Measurements from ENCODE around the gene NSF. TPM values are rescaled to one million over a fixed set of nuclear protein-coding genes. Genes with fewer than 3 reads are reported as not detected.
"Not testable (repeated sequence)": the region's sequence is repeated elsewhere in the genome, so short reads cannot be mapped to it uniquely, and the experiment has no call there.

The NSF gene
- total and polyA plus RNA-seq, 2 donors (not counting 3 experiments of a cell fraction or from before 2014, with no cell fraction given) = 18.5 to 43.7 TPM

DNA sequence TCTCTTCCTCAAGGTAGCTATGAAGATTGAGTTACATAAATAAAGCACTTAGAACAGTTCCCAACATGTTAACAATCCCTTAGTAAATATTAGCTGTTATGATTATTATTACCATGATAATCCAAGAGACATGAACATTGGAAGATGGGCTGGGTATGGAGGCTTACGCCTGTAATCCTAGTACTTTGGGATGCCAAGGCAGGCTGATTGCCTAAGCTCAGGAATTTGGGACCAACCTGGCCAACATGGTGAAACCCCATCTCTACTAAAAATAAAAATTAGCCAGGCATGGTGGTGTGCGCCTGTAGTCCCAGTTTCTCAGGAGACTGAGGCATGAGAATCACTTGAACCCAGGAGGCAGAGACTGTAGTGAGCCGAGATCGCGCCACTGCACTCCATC lies 34.3 kb downstream of the NSF start:
- H4K20me1 ChIP-seq (replicated peaks; ENCODE audit: control insufficient read depth, extremely low read depth, insufficient read depth, low read length); H3K79me2 ChIP-seq (ENCODE audit: control insufficient read depth, insufficient read depth, low read length); POLR2A ChIA-PET; H3K9ac ChIP-seq (replicated peaks; ENCODE audit: extremely low read depth, insufficient read depth, low read length); H2AFZ ChIP-seq (ENCODE audit: low read depth, low read length); FAIRE-seq; H3K9me1 ChIP-seq (replicated peaks; ENCODE audit: control insufficient read depth, extremely low read depth, insufficient read depth, low read length); H3K4me2 ChIP-seq (ENCODE audit: insufficient read depth, low read length); dilution Hi-C loops (cut with MboI; ENCODE audit: extremely low pct_ligation_motif_present, low sequenced_read_pairs); H3K27ac ChIP-seq (ENCODE audit: insufficient read depth, low read depth, low read length); H3K4me3 ChIP-seq (replicated peaks in 1 of 3; ENCODE audit: insufficient read depth in 1 of 3, low read depth in 1 of 3, low read length in 3 of 3); BruUV-seq (replicated peaks); H3K4me1 ChIP-seq (ENCODE audit: control insufficient read depth, extremely low read depth, insufficient read depth, low read length); intact Hi-C loops (cut with micrococcal nuclease); H3K36me3 ChIP-seq (ENCODE audit: control insufficient read depth in 2 of 2, extremely low read depth in 1 of 2, insufficient read depth in 2 of 2, low read length in 2 of 2); H3K9me3 ChIP-seq (replicated peaks; ENCODE audit: control insufficient read depth, insufficient read depth, low read length); CTCF ChIA-PET; H3K27me3 ChIP-seq (ENCODE audit: control insufficient read depth in 2 of 2, insufficient read depth in 2 of 2, low read length in 2 of 2); DNase-seq (ENCODE audit: low read depth, low spot score): not testable (repeated sequence)

- H3K9ac ChIP-seq (replicated peaks; ENCODE audit: extremely low read depth, insufficient read depth, low read length); FAIRE-seq; H3K27me3 ChIP-seq (ENCODE audit: control insufficient read depth in 2 of 2, insufficient read depth in 2 of 2, low read length in 2 of 2); CTCF ChIA-PET; H3K9me3 ChIP-seq (replicated peaks; ENCODE audit: control insufficient read depth, insufficient read depth, low read length); H3K4me3 ChIP-seq (replicated peaks in 1 of 3; ENCODE audit: insufficient read depth in 1 of 3, low read depth in 1 of 3, low read length in 3 of 3); H3K4me2 ChIP-seq (ENCODE audit: insufficient read depth, low read length); H3K4me1 ChIP-seq (ENCODE audit: control insufficient read depth, extremely low read depth, insufficient read depth, low read length); H3K27ac ChIP-seq (ENCODE audit: insufficient read depth, low read depth, low read length); POLR2A ChIA-PET; H3K79me2 ChIP-seq (ENCODE audit: control insufficient read depth, insufficient read depth, low read length); H2AFZ ChIP-seq (ENCODE audit: low read depth, low read length); DNase-seq (ENCODE audit: low read depth, low spot score); intact Hi-C loops (cut with micrococcal nuclease); H3K9me1 ChIP-seq (replicated peaks; ENCODE audit: control insufficient read depth, extremely low read depth, insufficient read depth, low read length); BruUV-seq (replicated peaks); H4K20me1 ChIP-seq (replicated peaks; ENCODE audit: control insufficient read depth, extremely low read depth, insufficient read depth, low read length); dilution Hi-C loops (cut with MboI; ENCODE audit: extremely low pct_ligation_motif_present, low sequenced_read_pairs); H3K36me3 ChIP-seq (ENCODE audit: control insufficient read depth in 2 of 2, extremely low read depth in 1 of 2, insufficient read depth in 2 of 2, low read length in 2 of 2): not testable (repeated sequence)
Measured at GRCh38 chr17:46627452-46627851, 37.0 kb downstream of the NSF start.

DNA sequence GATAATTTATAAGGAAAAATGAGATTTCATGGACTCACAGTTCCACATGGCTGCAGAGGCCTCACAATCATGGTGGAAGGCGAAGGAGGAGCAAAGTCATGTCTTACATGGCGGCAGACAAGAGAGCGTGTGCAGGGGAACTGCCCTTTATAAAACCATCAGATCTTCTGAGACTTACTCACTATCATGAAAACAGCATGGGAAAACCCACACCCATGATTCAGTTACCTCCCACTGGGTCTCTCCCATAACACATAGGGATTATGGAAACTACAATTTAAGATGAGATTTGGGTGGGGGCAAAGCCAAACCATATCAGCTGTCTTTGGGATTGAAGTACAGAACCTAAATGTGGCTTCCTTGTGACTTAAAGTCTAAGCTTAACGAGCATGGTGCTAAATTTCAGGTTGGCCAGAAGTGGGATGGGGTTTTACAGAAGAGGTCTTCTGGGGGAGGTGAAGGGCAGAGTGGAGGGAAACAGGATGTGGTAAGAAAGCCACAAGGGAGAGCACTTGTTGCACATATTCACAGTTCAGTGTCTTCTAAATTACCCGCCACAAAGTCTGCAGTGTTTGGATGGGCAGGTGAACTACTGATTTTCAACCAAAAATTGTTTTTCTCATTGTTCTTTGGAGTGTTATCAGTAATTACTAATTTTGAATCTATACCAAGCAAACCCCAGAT lies 38.4 kb downstream of the NSF start:
- H4K20me1 ChIP-seq (replicated peaks; ENCODE audit: control insufficient read depth, extremely low read depth, insufficient read depth, low read length); H3K9me3 ChIP-seq (replicated peaks; ENCODE audit: control insufficient read depth, insufficient read depth, low read length); intact Hi-C loops (cut with micrococcal nuclease); BruUV-seq (replicated peaks); H3K4me3 ChIP-seq (replicated peaks in 1 of 3; ENCODE audit: insufficient read depth in 1 of 3, low read depth in 1 of 3, low read length in 3 of 3); H3K4me1 ChIP-seq (ENCODE audit: control insufficient read depth, extremely low read depth, insufficient read depth, low read length); H3K27ac ChIP-seq (ENCODE audit: insufficient read depth, low read depth, low read length); H2AFZ ChIP-seq (ENCODE audit: low read depth, low read length); DNase-seq (ENCODE audit: low read depth, low spot score); CTCF ChIA-PET; H3K79me2 ChIP-seq (ENCODE audit: control insufficient read depth, insufficient read depth, low read length); FAIRE-seq; dilution Hi-C loops (cut with MboI; ENCODE audit: extremely low pct_ligation_motif_present, low sequenced_read_pairs); POLR2A ChIA-PET; H3K27me3 ChIP-seq (ENCODE audit: control insufficient read depth in 2 of 2, insufficient read depth in 2 of 2, low read length in 2 of 2); H3K9me1 ChIP-seq (replicated peaks; ENCODE audit: control insufficient read depth, extremely low read depth, insufficient read depth, low read length); H3K9ac ChIP-seq (replicated peaks; ENCODE audit: extremely low read depth, insufficient read depth, low read length); H3K4me2 ChIP-seq (ENCODE audit: insufficient read depth, low read length); H3K36me3 ChIP-seq (ENCODE audit: control insufficient read depth in 2 of 2, extremely low read depth in 1 of 2, insufficient read depth in 2 of 2, low read length in 2 of 2): not testable (repeated sequence)

DNA sequence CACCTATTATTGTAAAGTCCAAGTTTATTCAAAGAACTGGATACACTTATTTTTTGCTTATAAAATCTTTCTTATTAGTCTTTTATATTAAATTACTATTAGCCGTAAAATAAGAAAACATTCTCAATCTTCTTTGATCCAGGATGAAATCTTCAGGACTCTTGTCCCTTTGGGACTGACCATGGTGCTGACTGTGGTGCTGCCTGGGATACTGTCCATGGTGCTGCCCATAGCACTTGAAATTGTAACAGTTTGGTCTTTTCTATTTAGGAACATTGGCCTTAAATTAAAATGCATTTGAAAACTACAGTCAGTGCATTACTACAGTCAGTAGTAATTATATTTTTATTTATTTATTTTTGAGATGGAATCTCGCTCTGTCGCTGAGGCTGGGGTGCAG lies 41.7 kb downstream of the NSF start:
- H4K20me1 ChIP-seq (replicated peaks; ENCODE audit: control insufficient read depth, extremely low read depth, insufficient read depth, low read length); H3K9me1 ChIP-seq (replicated peaks; ENCODE audit: control insufficient read depth, extremely low read depth, insufficient read depth, low read length); H3K4me1 ChIP-seq (ENCODE audit: control insufficient read depth, extremely low read depth, insufficient read depth, low read length); H2AFZ ChIP-seq (ENCODE audit: low read depth, low read length); H3K36me3 ChIP-seq (ENCODE audit: control insufficient read depth in 2 of 2, extremely low read depth in 1 of 2, insufficient read depth in 2 of 2, low read length in 2 of 2); H3K27me3 ChIP-seq (ENCODE audit: control insufficient read depth in 2 of 2, insufficient read depth in 2 of 2, low read length in 2 of 2); DNase-seq (ENCODE audit: low read depth, low spot score); CTCF ChIA-PET; dilution Hi-C loops (cut with MboI; ENCODE audit: extremely low pct_ligation_motif_present, low sequenced_read_pairs); H3K9ac ChIP-seq (replicated peaks; ENCODE audit: extremely low read depth, insufficient read depth, low read length); H3K27ac ChIP-seq (ENCODE audit: insufficient read depth, low read depth, low read length); BruUV-seq (replicated peaks); H3K79me2 ChIP-seq (ENCODE audit: control insufficient read depth, insufficient read depth, low read length); H3K4me2 ChIP-seq (ENCODE audit: insufficient read depth, low read length); intact Hi-C loops (cut with micrococcal nuclease); H3K9me3 ChIP-seq (replicated peaks; ENCODE audit: control insufficient read depth, insufficient read depth, low read length); H3K4me3 ChIP-seq (replicated peaks in 1 of 3; ENCODE audit: insufficient read depth in 1 of 3, low read depth in 1 of 3, low read length in 3 of 3); POLR2A ChIA-PET: not testable (repeated sequence)
- peak; percentile 67 for FAIRE-seq
